Right atrium auricular region (tissue), 2 donors: Measurements from ENCODE around the gene RAB11FIP5. TPM values are rescaled to one million over a fixed set of nuclear protein-coding genes. Genes with fewer than 3 reads are reported as not detected.
A peak's percentile ranks its signal among the peaks of the same experiment; 100 is the strongest.
"Not testable (repeated sequence)": the region's sequence is repeated elsewhere in the genome, so short reads cannot be mapped to it uniquely, and the experiment has no call there.

Experiments used
- DNase-seq: peaks from one replicate; pipeline ENCODE4 v3.0.0-alpha.2; 2019; ENCODE audit warnings: low spot score
- H3K27ac ChIP-seq, 2 donors: fragments of 200-600 bp; sonication (generic); 1 replicate in 1 of 2; 2 replicates in 1 of 2; pipeline ENCODE4 v1.5.1; 2016 to 2019
- H3K27me3 ChIP-seq, 2 donors: fragments of 200-600 bp; sonication (generic); one replicate each; pipeline versions ENCODE4 v1.5.1 to v1.6.0; 2017 to 2019
- H3K36me3 ChIP-seq: fragments of 200-600 bp; sonication (generic); one replicate; pipeline ENCODE4 v1.5.1; 2016
- H3K4me1 ChIP-seq, 2 donors: fragments of 200-600 bp; sonication (generic); one replicate each; pipeline versions ENCODE4 v1.5.1 to v1.6.0; 2017 to 2019
- H3K4me3 ChIP-seq, 2 donors: fragments of 200-600 bp; sonication (generic); 1 replicate in 1 of 2; 2 replicates in 1 of 2; pipeline ENCODE4 v1.5.1; 2017 to 2019; ENCODE audit warnings: mild to moderate bottlenecking in 1 of 2, moderate library complexity in 1 of 2
- H3K9me3 ChIP-seq, 2 donors: fragments of 200-600 bp; sonication (generic); one replicate each; pipeline ENCODE4 v1.5.1; 2019
- CTCF ChIP-seq, 2 donors: fragments of 200-600 bp; sonication (generic); IDR thresholded peaks; one replicate each; pipeline ENCODE4 v1.5.1; 2019; ENCODE audit warnings: antibody characterized with exemption in 2 of 2
- total RNA-seq, 2 donors: library from RNA; depleted of rRNA; stranded (reverse); fragments of >200 nt; gene quantifications; one replicate each; pipeline ENCODE4 v1.1.0, GENCODE V29; 2016

Gene RAB11FIP5
- total RNA-seq, 2 donors from 2014 or later = 28.6 to 34.1 TPM

GRCh38 chr2:73128841-73129535, 16.2 kb upstream of the RAB11FIP5 start:
- Histone ChIP-seq H3K36me3 (no peaks in the 10 kb centered on the region), H3K4me3 (no peak overlapping the region), H3K27me3 (no peaks in the 10 kb centered on the region), H3K9me3 (no peaks in the 10 kb centered on the region), H3K27ac (no peak overlapping the region), H3K4me1 (no peaks in the 10 kb centered on the region)
- TF ChIP-seq CTCF (IDR thresholded peaks at IDR 0.05) = no peak
- DNase-seq = no peak

- TF ChIP-seq CTCF (IDR thresholded peaks at IDR 0.05) = no peak
- H3K9me3 ChIP-seq = no peaks in the 10 kb centered on the region
These were observed 9.8 kb upstream of the RAB11FIP5 start for GRCh38 chr2:73122536-73122935.

DNA sequence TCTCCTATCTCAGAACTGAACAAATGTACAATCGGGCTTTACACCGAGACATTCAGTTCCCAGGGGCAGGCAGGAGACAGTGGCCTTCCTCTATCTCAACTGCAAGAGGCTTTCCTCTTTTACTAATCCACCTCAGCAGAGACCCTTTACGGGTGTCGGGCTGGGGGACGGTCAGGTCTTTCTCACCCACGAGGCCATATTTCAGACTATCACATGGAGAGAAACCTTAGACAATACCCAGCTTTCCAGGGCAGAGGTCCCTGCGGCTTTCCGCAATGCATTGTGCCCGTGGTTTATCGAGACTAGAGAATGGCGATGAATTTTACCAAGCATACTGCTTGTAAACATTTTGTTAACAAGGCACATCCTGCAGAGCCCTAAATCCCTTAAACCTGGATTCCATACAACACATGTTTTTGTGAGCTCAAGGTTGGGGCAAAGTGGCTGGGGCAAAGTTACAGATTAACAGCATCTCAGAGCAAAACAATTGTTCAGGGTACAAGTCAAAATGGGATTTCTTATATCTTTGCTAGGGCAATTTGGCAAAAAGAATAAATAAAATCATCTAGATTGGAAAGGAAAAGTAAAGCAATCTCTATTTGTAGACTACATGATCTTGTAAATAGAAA, 7.0 kb upstream of the RAB11FIP5 start:
- H3K27ac ChIP-seq, H3K4me3 ChIP-seq, H3K4me1 ChIP-seq, H3K27me3 ChIP-seq, H3K36me3 ChIP-seq, H3K9me3 ChIP-seq: not testable (repeated sequence)
- peak; percentile 23 for DNase-seq

More at GRCh38 chr2:73122536-73122935, 9.8 kb upstream of the RAB11FIP5 start:
- no peak overlapping the region for H3K4me3 ChIP-seq
- no peak for DNase-seq
- no peaks in the 10 kb centered on the region for H3K36me3 ChIP-seq
- no peaks in the 10 kb centered on the region for H3K27me3 ChIP-seq
- H3K4me1 ChIP-seq = no peaks in the 10 kb centered on the region
- H3K27ac ChIP-seq = no peak overlapping the region

DNA sequence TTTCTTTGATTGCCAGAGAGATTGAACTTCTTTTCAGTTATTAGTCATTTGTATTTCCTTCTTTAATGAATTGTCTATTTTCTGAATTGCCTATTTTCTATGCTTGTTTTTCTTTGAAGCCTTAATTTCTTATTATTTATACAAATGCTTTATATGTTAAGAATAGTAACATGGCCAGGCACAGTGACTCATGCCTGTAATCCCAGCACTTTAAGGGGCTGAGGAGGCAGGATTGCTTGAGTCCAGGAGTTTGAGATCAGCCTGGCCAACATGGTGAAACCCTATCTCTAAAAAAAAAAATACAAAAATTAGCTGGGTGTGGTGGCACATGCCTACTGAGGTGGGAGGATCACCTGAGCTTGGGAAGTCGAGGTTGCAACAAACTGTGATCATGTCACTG, 4.7 kb upstream of the RAB11FIP5 start:
- Histone ChIP-seq H3K27ac (no peak overlapping the region), H3K9me3 (no peaks in the 10 kb centered on the region), H3K27me3 (no peaks in the 10 kb centered on the region), H3K4me1 (peaks cover 0 to under 1% of the 10 kb centered on the region in 2 donors), H3K4me3 (no peak overlapping the region), H3K36me3 (no peaks in the 10 kb centered on the region)
- TF ChIP-seq CTCF (IDR thresholded peaks at IDR 0.05) = no peak
- peak; percentile 2 for DNase-seq

DNA sequence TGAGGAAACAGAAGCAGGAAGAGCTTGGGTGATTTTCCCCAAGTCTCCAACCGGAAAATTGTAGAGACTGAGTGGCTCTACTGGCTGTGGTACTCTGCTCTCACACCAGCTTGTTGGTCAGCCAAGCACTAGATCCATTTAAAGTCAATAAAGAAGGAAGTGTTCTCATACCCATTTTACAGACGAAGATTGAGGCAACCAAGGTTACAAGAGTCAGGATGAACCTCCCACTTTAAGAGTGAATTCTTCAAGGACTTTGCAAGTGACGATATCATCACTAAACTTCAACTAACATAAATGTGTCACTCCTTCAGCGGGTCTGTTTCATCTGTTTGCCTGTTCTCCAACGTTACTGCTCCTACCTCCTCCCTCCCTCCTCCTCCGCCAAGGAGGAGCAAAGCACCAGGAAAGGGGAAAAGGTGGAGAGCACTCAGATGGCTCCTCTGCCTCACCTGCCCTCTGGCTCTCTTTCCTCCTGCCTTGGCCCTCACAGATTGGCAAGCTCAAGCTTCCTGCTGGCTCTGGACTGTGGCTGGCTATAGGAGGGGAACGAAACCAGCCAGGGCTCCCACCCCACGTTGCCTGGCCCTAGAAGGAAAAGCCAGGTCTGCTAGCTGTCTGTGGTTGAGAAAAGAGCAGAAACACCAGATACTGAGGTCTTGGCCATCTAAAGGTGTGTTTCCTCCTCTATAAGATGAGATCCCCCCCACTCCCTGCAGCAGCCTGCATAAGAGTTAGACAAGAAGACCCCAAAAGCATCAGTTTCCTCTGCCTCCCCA, 3.6 kb upstream of the RAB11FIP5 start:
- Histone ChIP-seq H3K9me3 (no peaks in the 10 kb centered on the region), H3K36me3 (no peaks in the 10 kb centered on the region), H3K27me3 (no peaks in the 10 kb centered on the region), H3K27ac (no peak overlapping the region), H3K4me1 (peaks cover 0 to 11% of the 10 kb centered on the region in 2 donors), H3K4me3 (no peak overlapping the region)
- DNase-seq = peak; percentile 26
- no peak for TF ChIP-seq CTCF (IDR thresholded peaks at IDR 0.05)

DNA sequence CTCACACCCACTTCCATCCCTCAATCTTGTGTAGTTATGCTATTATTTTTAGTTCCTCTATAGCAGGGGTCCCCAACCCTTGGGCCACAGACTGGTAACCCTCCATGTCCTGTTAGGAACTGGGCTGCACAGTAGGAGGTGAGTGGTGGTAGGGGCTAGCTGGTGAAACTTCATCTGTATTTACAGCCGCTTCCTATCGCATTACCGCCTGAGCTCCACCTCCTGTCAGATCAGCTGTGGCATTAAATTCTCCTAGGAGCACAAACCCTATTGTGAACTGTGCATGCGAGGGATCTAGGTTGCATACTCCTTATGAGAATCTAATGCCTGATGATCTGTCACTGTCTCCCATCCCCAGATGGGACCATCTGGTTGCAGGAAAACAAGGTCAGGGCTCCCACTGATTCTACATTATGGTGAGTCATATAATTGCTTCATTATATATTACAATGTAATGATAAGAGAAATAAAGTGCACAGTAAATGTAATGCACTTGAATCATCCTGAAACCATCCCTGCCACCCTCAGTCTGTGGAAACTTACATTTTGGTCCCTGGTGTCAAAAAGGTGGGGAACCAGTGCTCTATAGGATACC, 1.6 kb upstream of the RAB11FIP5 start:
- Histone ChIP-seq H3K27me3 (no peaks in the 10 kb centered on the region), H3K4me3 (no peak overlapping the region), H3K36me3 (no peaks in the 10 kb centered on the region), H3K4me1 (peaks cover 0 to 31% of the 10 kb centered on the region in 2 donors), H3K9me3 (no peaks in the 10 kb centered on the region), H3K27ac (no peak overlapping the region)
- no peak for TF ChIP-seq CTCF (IDR thresholded peaks at IDR 0.05)
- DNase-seq = no peak
